Fibroblast of mammary gland (primary cell): ENCODE measurements around the gene AVEN.

Experiments used
- DNase-seq: peaks from one replicate; pipeline ENCODE4 v3.0.0-alpha.2; 2010; ENCODE audit warnings: low read depth
- H3K4me3 ChIP-seq: 2 replicates; pipeline ENCODE4 v1.5.1; 2011; ENCODE audit warnings: low read depth, mild to moderate bottlenecking, low read length, moderate library complexity; ENCODE audit not compliant: control insufficient read depth
- TF ChIP-seq, protein P1 (sequence below): conservative IDR thresholded peaks from 2 replicates; pipeline ENCODE4 v1.5.1; 2011; ENCODE audit warnings: low read depth, low read length, inconsistent platforms; ENCODE audit not compliant: control insufficient read depth, insufficient read depth

Gene AVEN

DNA sequence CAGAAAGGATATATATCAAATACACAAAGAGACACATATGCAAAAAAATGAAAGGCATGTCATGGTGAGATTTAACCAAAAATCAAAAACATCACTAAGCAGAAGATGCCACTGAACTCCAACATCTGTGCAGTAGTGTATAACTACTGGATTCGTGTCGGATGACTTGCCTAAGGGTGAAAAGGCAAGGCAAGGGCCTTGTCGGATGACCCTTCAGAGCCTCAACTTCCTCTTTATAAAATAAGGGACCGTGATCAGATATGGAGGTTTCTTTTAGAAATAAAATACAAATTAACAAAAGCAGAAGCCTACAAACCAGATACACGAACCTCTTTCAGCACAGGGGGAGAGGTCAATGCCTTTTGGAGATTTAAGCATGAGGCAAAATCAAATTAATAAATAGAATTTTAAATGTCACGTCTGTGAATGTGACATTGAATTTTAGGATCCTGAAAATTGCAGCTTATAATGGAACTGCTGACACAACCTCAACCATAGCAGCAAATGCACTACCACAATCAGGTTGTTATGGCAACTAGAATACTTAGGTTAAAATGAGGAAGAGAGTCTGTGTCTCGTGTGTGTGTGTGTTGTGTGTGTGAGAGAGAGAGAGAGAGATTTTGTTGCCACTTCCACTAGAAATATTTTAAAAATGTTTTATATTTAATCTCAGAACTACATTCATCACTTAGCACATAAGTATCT is 79.0 kb downstream of the AVEN start:
- TF ChIP-seq, protein P1, sequence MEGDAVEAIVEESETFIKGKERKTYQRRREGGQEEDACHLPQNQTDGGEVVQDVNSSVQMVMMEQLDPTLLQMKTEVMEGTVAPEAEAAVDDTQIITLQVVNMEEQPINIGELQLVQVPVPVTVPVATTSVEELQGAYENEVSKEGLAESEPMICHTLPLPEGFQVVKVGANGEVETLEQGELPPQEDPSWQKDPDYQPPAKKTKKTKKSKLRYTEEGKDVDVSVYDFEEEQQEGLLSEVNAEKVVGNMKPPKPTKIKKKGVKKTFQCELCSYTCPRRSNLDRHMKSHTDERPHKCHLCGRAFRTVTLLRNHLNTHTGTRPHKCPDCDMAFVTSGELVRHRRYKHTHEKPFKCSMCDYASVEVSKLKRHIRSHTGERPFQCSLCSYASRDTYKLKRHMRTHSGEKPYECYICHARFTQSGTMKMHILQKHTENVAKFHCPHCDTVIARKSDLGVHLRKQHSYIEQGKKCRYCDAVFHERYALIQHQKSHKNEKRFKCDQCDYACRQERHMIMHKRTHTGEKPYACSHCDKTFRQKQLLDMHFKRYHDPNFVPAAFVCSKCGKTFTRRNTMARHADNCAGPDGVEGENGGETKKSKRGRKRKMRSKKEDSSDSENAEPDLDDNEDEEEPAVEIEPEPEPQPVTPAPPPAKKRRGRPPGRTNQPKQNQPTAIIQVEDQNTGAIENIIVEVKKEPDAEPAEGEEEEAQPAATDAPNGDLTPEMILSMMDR: no peak
- DNase-seq: no peak

DNA sequence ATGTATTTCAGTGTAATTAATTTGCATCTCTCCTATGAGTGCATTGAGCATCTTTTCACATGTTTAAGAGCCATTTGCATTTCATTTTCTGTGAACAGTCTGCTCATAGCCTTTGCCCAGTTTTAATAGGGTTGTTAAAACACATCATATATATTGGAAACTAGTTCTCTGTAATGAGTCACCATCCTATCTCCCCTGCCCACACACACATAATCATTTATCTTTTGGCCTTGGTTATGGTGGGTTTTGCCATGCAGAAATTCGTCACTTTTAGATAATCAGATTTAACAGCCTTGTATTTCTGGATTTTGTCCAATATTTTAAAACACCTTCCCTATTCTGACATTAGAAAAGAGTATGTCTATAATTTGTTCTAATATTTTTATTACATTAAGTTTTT is 82.6 kb downstream of the AVEN start:
- H3K4me3 ChIP-seq: no peak overlapping the region
- peak; percentile 16 for DNase-seq
- TF ChIP-seq, protein P1: no peak

More for the DNA sequence above, 79.0 kb downstream of the AVEN start:
- H3K4me3 ChIP-seq: no peak overlapping the region

DNA sequence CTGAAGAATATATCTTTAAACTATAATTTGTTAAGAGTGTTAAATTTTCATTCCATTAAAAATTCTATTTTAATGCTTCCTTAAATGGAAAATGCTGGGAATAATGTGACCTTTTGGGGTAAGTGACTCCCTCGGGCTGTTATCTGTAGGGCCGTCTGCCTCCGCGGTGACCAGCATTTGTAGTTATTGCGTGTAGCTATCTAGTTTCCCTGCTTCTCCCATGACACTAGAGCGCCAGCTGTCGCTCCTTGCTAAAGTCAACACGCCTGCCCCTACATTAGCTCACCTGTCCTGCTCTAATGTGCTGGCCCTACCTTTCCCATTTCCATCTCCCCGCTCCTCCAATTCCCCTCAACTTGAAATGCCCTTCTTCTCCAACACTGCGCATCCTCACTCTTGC is 83.1 kb downstream of the AVEN start:
- DNase-seq: no peak
- TF ChIP-seq, protein P1: no peak
- no peak overlapping the region for H3K4me3 ChIP-seq

DNA sequence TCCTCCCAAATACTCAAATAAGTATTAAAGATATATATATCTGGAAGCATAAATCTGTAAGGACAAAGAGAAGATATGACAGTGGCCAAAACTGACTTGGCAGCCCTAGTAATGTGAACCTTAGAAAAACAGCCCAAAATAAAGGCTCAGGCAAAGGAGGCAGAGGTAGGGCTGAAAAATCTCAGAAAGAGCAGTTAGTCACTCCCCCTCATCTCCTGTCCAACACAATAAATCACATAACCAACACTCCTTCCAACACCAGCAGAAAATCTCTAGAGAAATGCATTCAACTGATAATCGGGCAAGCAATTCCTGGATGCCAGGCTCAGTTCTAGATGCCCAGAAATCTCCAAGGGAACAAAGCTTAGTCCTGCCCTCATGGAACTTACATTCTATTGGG is 92.9 kb downstream of the AVEN start:
- TF ChIP-seq, protein P1: no peak
- no peak overlapping the region for H3K4me3 ChIP-seq
- DNase-seq: no peak

DNA sequence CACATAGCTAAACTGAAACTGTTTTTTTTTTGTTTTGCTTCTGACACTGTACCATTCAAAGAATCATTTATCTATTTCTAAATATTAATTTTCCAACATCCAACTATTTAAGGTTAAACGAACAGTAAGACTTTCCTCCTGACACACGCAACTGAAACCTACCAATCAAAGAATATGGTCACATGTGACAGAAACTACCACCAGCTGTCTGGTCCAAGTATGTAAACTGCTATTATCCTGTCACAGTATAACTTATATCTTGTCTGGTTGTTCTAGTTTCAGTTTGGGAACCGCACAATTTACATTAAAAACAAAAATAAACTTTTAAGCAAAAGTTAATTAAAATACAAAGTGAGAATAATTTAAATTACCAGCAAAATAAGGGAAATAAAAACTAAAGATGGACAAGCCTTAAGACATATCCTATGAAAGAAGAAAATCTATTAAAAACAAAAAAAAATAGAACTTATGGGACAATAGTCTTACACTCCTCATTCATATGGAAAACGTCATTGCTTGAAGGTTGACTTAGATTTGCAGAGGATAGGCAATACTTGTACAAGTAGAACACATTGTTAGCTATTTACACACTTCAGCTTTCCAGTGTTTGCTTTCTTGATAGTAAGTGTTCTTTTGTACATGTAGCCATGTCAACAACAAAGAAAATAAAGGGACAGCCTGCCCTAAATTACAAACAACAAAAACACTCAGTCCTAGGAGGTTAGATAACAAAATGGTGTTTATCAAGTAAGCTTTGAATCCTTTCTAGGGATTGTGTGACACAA is 97.5 kb downstream of the AVEN start:
- DNase-seq: no peak
- TF ChIP-seq, protein P1: no peak

DNA sequence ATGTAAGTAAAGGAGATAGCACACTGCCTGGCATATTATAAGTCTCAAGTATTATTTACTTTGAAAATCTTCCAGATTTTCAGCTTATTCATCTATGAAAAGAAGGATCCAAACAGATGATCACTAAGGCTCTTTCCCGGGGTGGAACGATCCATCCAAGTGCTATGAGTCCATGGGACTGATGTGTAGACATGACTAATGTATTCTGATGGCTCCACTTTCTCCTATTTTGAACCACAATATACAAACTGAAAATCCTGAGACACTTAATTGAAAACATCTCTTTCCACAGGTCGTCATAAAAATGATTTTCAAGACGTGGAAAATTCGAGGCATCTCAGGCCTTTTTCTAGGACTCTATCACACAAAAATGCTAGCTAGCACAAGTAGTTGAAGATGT is 104.1 kb downstream of the AVEN start:
- no peak overlapping the region for H3K4me3 ChIP-seq
- TF ChIP-seq, protein P1: no peak
- DNase-seq: peak; percentile 92

More for the DNA sequence above, 97.5 kb downstream of the AVEN start:
- no peak overlapping the region for H3K4me3 ChIP-seq
